ENCODE measurements around the gene SUPT6H. TPM values are rescaled to one million over a fixed set of nuclear protein-coding genes. Genes with fewer than 3 reads are reported as not detected.

Gene SUPT6H
- total RNA-seq, 4 donors from 2014 or later = 56.4 to 101 (median 66.6) TPM

DNA sequence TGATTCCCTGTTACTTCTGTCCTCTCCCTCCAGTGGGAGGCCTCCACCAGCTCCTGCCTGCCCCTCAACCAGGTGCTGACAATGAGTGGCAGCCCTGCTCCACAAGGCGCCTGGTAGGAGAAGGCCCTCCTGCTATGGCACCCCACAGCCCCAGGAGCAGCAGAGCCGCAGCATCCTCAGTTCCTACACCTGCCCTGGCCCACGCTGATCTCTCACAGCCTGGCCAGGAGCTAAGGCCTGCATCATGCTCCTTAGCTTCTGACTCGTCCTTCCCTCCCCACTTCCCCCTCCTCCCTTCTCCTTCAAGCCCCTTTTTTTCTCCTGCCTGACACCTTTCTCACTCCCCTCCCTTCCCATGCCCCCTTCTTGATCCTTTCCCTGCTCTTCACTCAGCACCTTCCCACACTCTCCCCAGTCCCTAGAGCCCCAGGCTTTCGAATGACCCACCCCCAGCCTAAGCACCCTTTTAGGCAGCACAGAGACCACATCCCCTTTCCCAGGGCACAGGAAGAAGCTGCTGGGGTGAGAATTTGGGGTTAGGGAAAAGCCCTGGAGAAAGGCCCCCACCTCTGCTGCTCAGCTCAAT, 43.2 kb downstream of the SUPT6H start:
- no peak overlapping the region for H3K4me3 ChIP-seq
- WGBS, 2 donors = 74 to 76% methylated on average over 5 of the region's 5 CpGs
- H3K27ac ChIP-seq = peak overlapping the region in 2 of 4 donors; percentile 19

DNA sequence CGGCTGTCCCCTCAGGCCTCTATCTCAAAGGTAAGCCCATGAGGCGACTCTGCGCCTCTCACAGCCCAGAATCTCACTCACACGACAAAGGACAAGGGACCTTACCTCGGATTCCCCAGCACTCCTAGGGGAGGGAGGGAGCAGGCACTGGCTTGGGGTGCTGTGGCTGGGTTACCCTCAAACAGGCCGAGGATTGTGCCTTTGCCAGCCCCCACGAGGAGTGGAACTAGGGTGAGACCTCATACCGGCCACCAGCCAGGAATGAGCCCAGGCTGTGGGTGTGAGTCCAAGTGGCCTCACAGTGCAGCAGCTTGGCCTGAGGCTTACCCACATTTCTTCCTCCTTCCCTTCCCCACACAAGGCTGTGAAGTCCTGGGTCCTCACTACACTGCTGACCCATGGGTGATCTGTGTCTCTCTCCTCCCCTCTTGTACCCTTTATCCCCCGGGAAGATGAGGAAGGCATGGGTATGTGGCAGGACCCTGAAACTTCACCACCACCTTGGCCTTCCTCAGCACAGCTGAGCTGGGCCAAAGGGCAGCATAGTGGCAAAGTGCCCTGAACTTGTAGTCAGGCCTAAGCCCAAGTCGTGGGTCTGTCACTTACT, 43.8 kb downstream of the SUPT6H start:
- no peak for DNase-seq (ENCODE audit: low spot score in 2 of 2)
- H3K4me3 ChIP-seq = no peak overlapping the region
- TF ChIP-seq POLR2A (IDR thresholded peaks at IDR 0.05) = no peak
- TF ChIP-seq, protein P1, sequence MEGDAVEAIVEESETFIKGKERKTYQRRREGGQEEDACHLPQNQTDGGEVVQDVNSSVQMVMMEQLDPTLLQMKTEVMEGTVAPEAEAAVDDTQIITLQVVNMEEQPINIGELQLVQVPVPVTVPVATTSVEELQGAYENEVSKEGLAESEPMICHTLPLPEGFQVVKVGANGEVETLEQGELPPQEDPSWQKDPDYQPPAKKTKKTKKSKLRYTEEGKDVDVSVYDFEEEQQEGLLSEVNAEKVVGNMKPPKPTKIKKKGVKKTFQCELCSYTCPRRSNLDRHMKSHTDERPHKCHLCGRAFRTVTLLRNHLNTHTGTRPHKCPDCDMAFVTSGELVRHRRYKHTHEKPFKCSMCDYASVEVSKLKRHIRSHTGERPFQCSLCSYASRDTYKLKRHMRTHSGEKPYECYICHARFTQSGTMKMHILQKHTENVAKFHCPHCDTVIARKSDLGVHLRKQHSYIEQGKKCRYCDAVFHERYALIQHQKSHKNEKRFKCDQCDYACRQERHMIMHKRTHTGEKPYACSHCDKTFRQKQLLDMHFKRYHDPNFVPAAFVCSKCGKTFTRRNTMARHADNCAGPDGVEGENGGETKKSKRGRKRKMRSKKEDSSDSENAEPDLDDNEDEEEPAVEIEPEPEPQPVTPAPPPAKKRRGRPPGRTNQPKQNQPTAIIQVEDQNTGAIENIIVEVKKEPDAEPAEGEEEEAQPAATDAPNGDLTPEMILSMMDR (IDR thresholded peaks at IDR 0.05) = no peak
- TF ChIP-seq EP300 (IDR thresholded peaks at IDR 0.05) = no peak
- H3K27me3 ChIP-seq = no peaks in the 10 kb centered on the region
- H3K9me3 ChIP-seq = no peaks in the 10 kb centered on the region
- WGBS, 2 donors = 61 to 65% methylated on average over 5 to 10 of the region's 10 CpGs
- peak overlapping the region in 2 of 4 donors; percentile 19 for H3K27ac ChIP-seq
- H3K4me1 ChIP-seq = peaks cover 0 to 37% (median 5%) of the 10 kb centered on the region in 4 donors
- peaks cover 0 to 43% (median 3%) of the 10 kb centered on the region in 3 donors for H3K36me3 ChIP-seq

More for the DNA sequence above, 43.2 kb downstream of the SUPT6H start:
- H3K36me3 ChIP-seq = peaks cover 3 to 49% (median 9%) of the 10 kb centered on the region in 3 donors
- no peak for DNase-seq (ENCODE audit: low spot score in 2 of 2)
- H3K4me1 ChIP-seq = peaks cover 0 to 31% (median 5%) of the 10 kb centered on the region in 4 donors
- no peaks in the 10 kb centered on the region for H3K9me3 ChIP-seq
- no peak for TF ChIP-seq EP300 (IDR thresholded peaks at IDR 0.05)
- TF ChIP-seq, protein P1 (IDR thresholded peaks at IDR 0.05) = no peak
- TF ChIP-seq POLR2A (IDR thresholded peaks at IDR 0.05) = no peak
- H3K27me3 ChIP-seq = no peaks in the 10 kb centered on the region

DNA sequence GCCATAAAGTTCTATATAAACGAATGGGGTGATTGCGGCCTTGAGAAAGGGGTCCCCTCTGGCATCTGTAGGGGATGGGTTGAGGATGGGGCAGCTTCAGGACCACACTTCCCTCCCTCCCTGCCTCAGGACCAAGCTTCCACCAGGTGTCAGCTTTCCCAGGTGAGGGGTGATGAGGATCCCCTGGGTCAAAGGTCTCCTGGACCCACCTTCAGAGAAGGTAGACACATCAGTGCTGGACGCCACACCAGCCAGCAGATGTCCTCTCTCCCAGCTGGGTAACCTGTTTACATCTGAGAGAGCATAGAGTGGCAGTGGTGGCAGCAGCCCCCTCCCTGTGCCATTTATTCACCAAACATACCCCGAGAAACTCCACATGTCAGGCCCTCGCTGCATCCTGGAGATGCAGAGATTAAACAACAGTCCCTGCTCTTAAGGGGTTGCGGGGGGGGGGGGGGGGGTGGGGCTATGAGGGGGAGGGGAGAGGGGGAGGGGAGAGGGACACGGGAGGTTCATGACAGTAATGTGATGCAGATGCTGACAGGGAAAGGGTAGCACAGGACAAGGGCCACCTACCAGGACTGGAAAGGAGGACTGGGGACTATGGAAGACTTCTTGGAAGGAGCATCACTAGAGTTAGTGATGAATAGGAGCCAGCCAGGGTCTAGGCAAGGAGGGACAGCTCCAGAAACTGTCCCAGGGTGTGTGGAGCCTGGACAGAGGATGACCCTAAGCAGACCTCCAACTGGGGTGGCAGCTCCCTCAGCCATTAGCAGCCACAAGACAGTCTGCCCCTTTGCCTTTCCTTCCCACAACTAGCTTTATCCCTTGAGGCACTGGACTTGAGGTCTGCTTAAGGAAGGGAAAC, 44.7 kb downstream of the SUPT6H start:
- H3K4me1 ChIP-seq = peaks cover 0 to 34% (median 4%) of the 10 kb centered on the region in 4 donors
- no peaks in the 10 kb centered on the region for H3K9me3 ChIP-seq
- WGBS, 2 donors = 59 to 75% methylated on average over 5 to 7 of the region's 7 CpGs
- TF ChIP-seq EP300 (IDR thresholded peaks at IDR 0.05) (no peak), POLR2A (IDR thresholded peaks at IDR 0.05) (no peak)
- TF ChIP-seq, protein P1 (IDR thresholded peaks at IDR 0.05) = no peak
- no peaks in the 10 kb centered on the region for H3K27me3 ChIP-seq
- no peak overlapping the region for H3K4me3 ChIP-seq
- peaks cover 0 to 34% (median 0%) of the 10 kb centered on the region in 3 donors for H3K36me3 ChIP-seq
- DNase-seq (ENCODE audit: low spot score in 2 of 2) = no peak
- no peak overlapping the region for H3K27ac ChIP-seq

DNA sequence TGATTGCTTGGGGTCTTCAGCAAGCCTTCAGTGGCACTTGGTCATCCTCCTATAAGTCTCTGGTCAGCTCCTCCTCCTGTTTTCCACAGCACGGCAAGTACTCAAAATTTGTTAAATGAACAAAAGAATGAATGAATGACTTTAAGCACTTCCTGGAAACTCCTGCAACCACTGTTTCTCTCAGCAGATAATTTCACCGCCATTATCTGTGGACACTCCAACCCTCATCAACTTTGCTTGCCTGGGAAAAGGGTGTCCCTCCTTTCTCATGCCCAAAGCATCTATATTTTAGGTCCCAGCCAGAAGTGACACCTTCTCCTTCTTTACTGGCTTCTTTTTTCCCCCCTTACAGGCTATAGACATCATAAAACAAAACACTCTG, 45.3 kb downstream of the SUPT6H start:
- Histone ChIP-seq H3K27ac (no peak overlapping the region), H3K4me1 (peaks cover 0 to 34% (median 3%) of the 10 kb centered on the region in 4 donors), H3K4me3 (no peak overlapping the region), H3K9me3 (no peaks in the 10 kb centered on the region), H3K27me3 (no peaks in the 10 kb centered on the region), H3K36me3 (peaks cover 0 to 28% (median 0%) of the 10 kb centered on the region in 3 donors)
- no peak for DNase-seq (ENCODE audit: low spot score in 2 of 2)
- no peak for TF ChIP-seq EP300 (IDR thresholded peaks at IDR 0.05)
- no peak for TF ChIP-seq POLR2A (IDR thresholded peaks at IDR 0.05)
- TF ChIP-seq, protein P1 (IDR thresholded peaks at IDR 0.05) = no peak
- WGBS, 2 donors = 83 to 86% methylated on average over 2 of the region's 2 CpGs
